BLaER1 treated with 17β-estradiol and CSF1 and Interleukin-3, amounts not matched to agents 10 nM and 100 nM (cell line): ENCODE results near the gene EPHA6.
"Not testable (repeated sequence)": the region's sequence is repeated elsewhere in the genome, so short reads cannot be mapped to it uniquely, and the experiment has no call there.

Source experiments
- H3K27ac ChIP-seq, 11 experiments: shearing (Covaris generic); formaldehyde crosslinking; 2 replicates each; pipeline ENCODE4 v1.8.1; 2022
- H3K27me3 ChIP-seq, 11 experiments: shearing (Covaris generic); formaldehyde crosslinking; 2 replicates each; pipeline ENCODE4 v1.8.1; 2022
- H3K36me3 ChIP-seq, 11 experiments: shearing (Covaris generic); formaldehyde crosslinking; 2 replicates each; pipeline ENCODE4 v1.8.1; 2022
- H3K4me1 ChIP-seq, 10 experiments: shearing (Covaris generic); formaldehyde crosslinking; 2 replicates each; pipeline ENCODE4 v1.8.1; 2022
- H3K4me2 ChIP-seq, 11 experiments: shearing (Covaris generic); formaldehyde crosslinking; 2 replicates each; pipeline ENCODE4 v1.8.1; 2022
- H3K4me3 ChIP-seq, 10 experiments: shearing (Covaris generic); formaldehyde crosslinking; 2 replicates each; pipeline ENCODE4 v1.8.1; 2022
- H3K9ac ChIP-seq, 11 experiments: shearing (Covaris generic); formaldehyde crosslinking; 2 replicates each; pipeline ENCODE4 v1.8.1; 2022
- H3K9me3 ChIP-seq, 11 experiments: shearing (Covaris generic); formaldehyde crosslinking; replicated peaks in 1 of 11; 2 replicates each; pipeline ENCODE4 v1.8.1; 2022
- H4K20me1 ChIP-seq, 11 experiments: shearing (Covaris generic); formaldehyde crosslinking; 2 replicates each; pipeline ENCODE4 v1.8.1; 2022
- Cebpa-rat ChIP-seq, 11 experiments: shearing (Covaris generic); IDR thresholded peaks; 2 replicates each; pipeline ENCODE4 v1.8.1; 2022

Gene EPHA6

GRCh38 chr3:96877510-96877909 is 63.1 kb downstream of the EPHA6 start:
- no peaks in the 10 kb centered on the region for H4K20me1 ChIP-seq
- no peak overlapping the region for H3K27ac ChIP-seq
- peaks cover 8 to 29% (median 14%) of the 10 kb centered on the region in 11 experiments; a peak in 17 of 22 replicates for H3K9me3 ChIP-seq
- peaks cover 0 to 14% (median 0%) of the 10 kb centered on the region in 10 experiments; a peak in 7 of 20 replicates for H3K4me1 ChIP-seq
- H3K9ac ChIP-seq: no peak overlapping the region
- TF ChIP-seq Cebpa-rat (IDR thresholded peaks at IDR 0.05): no peak
- H3K36me3 ChIP-seq: no peaks in the 10 kb centered on the region
- no peak overlapping the region for H3K4me3 ChIP-seq
- H3K4me2 ChIP-seq: no peak overlapping the region
- no peaks in the 10 kb centered on the region for H3K27me3 ChIP-seq

GRCh38 chr3:96900031-96900430 is 85.6 kb downstream of the EPHA6 start:
- no peak for TF ChIP-seq Cebpa-rat (IDR thresholded peaks at IDR 0.05)
- no peak overlapping the region for H3K9ac ChIP-seq
- no peak overlapping the region for H3K4me3 ChIP-seq
- no peaks in the 10 kb centered on the region for H3K4me1 ChIP-seq
- no peak overlapping the region for H3K4me2 ChIP-seq
- H3K9me3 ChIP-seq: no peaks in the 10 kb centered on the region
- H3K27ac ChIP-seq: no peak overlapping the region
- H4K20me1 ChIP-seq: no peaks in the 10 kb centered on the region
- no peaks in the 10 kb centered on the region for H3K36me3 ChIP-seq
- no peaks in the 10 kb centered on the region for H3K27me3 ChIP-seq

DNA sequence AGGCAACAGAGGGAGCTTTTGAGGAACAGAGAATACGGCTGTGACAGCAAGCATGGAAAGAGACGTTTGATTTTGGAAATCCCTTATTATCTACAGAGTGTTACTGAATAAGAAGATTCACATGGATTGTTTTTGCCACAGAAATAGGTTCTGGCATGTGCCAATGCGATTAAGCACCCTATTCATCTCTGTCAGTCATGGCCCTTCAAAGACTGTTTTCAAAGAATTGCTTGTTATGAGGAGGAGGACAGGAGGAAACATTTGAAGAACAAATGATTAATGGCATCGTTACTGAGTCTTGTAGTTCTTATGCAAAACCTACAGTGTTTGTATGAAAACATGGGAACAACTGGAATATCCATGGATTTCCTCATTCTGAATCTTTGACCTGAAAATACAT is 86.2 kb downstream of the EPHA6 start:
- no peaks in the 10 kb centered on the region for H3K27me3 ChIP-seq
- H3K9me3 ChIP-seq: no peaks in the 10 kb centered on the region
- H3K36me3 ChIP-seq: no peaks in the 10 kb centered on the region
- H3K27ac ChIP-seq: no peak overlapping the region
- no peak overlapping the region for H3K4me3 ChIP-seq
- H3K9ac ChIP-seq: no peak overlapping the region
- no peak for TF ChIP-seq Cebpa-rat (IDR thresholded peaks at IDR 0.05)
- no peaks in the 10 kb centered on the region for H4K20me1 ChIP-seq
- H3K4me1 ChIP-seq: no peaks in the 10 kb centered on the region
- H3K4me2 ChIP-seq: no peak overlapping the region

DNA sequence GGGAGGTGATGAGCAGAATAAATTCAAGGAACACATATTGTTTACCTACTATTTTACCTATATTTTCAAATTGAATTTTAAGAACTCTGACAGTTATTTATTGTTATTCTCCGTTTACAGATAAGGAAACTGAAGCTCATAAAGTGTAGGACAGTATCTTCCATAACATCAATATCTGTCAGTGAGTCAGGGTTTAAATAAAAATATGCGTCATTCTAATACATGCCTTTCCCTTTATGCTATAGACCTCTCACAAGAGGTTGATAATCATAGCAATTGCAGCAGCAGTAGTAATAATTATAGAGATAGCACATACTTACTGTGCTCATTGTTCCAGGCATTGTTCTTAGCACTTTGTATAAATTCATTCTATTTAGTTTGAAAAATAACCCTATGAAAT is 101.1 kb downstream of the EPHA6 start:
- no peaks in the 10 kb centered on the region for H3K36me3 ChIP-seq
- no peak for TF ChIP-seq Cebpa-rat (IDR thresholded peaks at IDR 0.05)
- H3K27ac ChIP-seq: no peak overlapping the region
- no peak overlapping the region for H3K4me2 ChIP-seq
- no peaks in the 10 kb centered on the region for H4K20me1 ChIP-seq
- no peaks in the 10 kb centered on the region for H3K27me3 ChIP-seq
- H3K4me1 ChIP-seq: no peaks in the 10 kb centered on the region
- no peak overlapping the region for H3K4me3 ChIP-seq
- no peak overlapping the region for H3K9ac ChIP-seq
- H3K9me3 ChIP-seq: no peaks in the 10 kb centered on the region

GRCh38 chr3:96931119-96931862 is 116.9 kb downstream of the EPHA6 start:
- Histone ChIP-seq H3K9me3 (peaks cover 56 to 60% (median 58%) of the 10 kb centered on the region in 11 experiments), H3K4me2 (no peak overlapping the region), H3K4me1 (no peaks in the 10 kb centered on the region), H3K27me3 (no peaks in the 10 kb centered on the region), H3K36me3 (no peaks in the 10 kb centered on the region), H4K20me1 (no peaks in the 10 kb centered on the region), H3K27ac (no peak overlapping the region), H3K4me3 (no peak overlapping the region), H3K9ac (no peak overlapping the region)
- no peak for TF ChIP-seq Cebpa-rat (IDR thresholded peaks at IDR 0.05)

DNA sequence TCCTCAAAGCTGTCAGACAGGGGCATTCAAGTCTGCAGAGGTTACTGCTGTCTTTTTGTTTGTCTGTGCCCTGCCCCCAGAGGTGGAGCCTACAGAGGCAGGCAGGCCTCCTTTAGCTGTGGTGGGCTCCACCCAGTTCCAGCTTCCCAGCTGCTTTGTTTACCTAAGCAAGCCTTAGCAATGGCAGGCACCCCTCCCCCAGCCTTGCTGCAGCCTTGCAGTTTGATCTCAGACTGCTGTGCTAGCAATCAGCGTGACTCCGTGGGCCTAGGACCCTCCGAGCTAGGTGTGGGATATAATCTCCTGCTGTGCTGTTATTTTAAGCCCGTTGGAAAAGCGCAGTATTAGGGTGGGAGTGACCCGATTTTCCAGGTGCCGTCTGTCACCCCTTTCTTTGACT is 127.7 kb downstream of the EPHA6 start:
- H3K9me3 ChIP-seq, H3K4me2 ChIP-seq, H4K20me1 ChIP-seq, H3K4me3 ChIP-seq, H3K4me1 ChIP-seq, H3K27ac ChIP-seq, H3K27me3 ChIP-seq, H3K9ac ChIP-seq, H3K36me3 ChIP-seq: not testable (repeated sequence)

DNA sequence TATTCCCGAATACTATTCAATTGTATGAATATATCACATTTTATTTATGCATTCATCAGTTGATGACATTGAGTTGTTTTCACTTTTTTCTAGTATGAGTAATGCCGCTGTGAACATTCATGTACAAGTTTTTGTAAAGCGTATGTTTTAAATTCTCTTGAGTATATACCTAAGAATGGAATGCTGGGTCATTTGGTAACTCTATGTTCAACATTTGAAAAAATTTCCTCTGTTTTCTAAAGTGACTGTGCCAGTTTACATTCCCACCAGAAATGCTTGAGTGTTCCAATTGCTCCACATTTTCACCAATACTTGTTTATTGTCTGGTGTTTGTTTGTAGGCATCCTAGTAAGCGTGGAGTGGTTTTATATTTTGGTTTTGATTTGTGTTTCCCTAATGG is 144.5 kb downstream of the EPHA6 start:
- no peaks in the 10 kb centered on the region for H3K27me3 ChIP-seq
- no peak overlapping the region for H3K9ac ChIP-seq
- no peak overlapping the region for H3K4me3 ChIP-seq
- TF ChIP-seq Cebpa-rat (IDR thresholded peaks at IDR 0.05): no peak
- H3K27ac ChIP-seq: no peak overlapping the region
- no peaks in the 10 kb centered on the region for H3K36me3 ChIP-seq
- no peaks in the 10 kb centered on the region for H4K20me1 ChIP-seq
- H3K4me2 ChIP-seq: no peak overlapping the region
- peaks cover 0 to 9% (median 6%) of the 10 kb centered on the region in 10 experiments; a peak in 8 of 20 replicates for H3K4me1 ChIP-seq
- no peaks in the 10 kb centered on the region for H3K9me3 ChIP-seq

DNA sequence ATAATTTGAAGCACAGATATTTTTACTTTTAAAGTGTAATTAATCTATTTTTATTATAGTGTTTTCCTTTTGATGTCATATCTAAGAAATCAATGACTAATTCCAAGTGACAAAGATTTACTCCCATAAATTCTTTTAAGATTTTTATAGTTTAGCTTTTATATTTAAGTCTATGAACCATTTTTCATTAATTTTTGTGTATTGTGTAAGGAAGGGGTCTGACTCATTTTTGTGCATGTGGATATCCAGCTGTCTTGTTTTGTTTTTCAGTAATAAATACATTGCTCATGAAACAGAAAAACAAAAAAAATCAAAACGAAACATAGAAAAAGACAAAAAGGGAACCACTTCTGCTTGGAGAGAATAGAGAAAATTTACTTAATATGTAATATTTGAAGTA is 145.1 kb downstream of the EPHA6 start:
- H3K27ac ChIP-seq: no peak overlapping the region
- H3K9ac ChIP-seq: no peak overlapping the region
- peaks cover 0 to 3% (median 0%) of the 10 kb centered on the region in 10 experiments; a peak in 3 of 20 replicates for H3K4me1 ChIP-seq
- no peaks in the 10 kb centered on the region for H3K36me3 ChIP-seq
- no peaks in the 10 kb centered on the region for H3K27me3 ChIP-seq
- H3K9me3 ChIP-seq: no peaks in the 10 kb centered on the region
- H3K4me2 ChIP-seq: no peak overlapping the region
- H4K20me1 ChIP-seq: no peaks in the 10 kb centered on the region
- no peak overlapping the region for H3K4me3 ChIP-seq
- TF ChIP-seq Cebpa-rat (IDR thresholded peaks at IDR 0.05): no peak

GRCh38 chr3:96959901-96960641 is 145.7 kb downstream of the EPHA6 start:
- no peak overlapping the region for H3K4me2 ChIP-seq

More at GRCh38 chr3:96959901-96960641, 145.7 kb downstream of the EPHA6 start:
- no peaks in the 10 kb centered on the region for H3K4me1 ChIP-seq
- H3K9ac ChIP-seq: no peak overlapping the region
- no peak for TF ChIP-seq Cebpa-rat (IDR thresholded peaks at IDR 0.05)
- no peaks in the 10 kb centered on the region for H3K27me3 ChIP-seq
- H3K36me3 ChIP-seq: no peaks in the 10 kb centered on the region
- no peak overlapping the region for H3K27ac ChIP-seq
- H3K4me3 ChIP-seq: no peak overlapping the region
- no peaks in the 10 kb centered on the region for H4K20me1 ChIP-seq
- H3K9me3 ChIP-seq: no peaks in the 10 kb centered on the region
